ENCODE results near the gene PRKCQ. TPM values are rescaled to one million over a fixed set of nuclear protein-coding genes. Genes with fewer than 3 reads are reported as not detected.
"Not testable (repeated sequence)": the region's sequence is repeated elsewhere in the genome, so short reads cannot be mapped to it uniquely, and the experiment has no call there.

Gene PRKCQ
- total RNA-seq, 1 donor from 2014 or later = 0.24 TPM

DNA sequence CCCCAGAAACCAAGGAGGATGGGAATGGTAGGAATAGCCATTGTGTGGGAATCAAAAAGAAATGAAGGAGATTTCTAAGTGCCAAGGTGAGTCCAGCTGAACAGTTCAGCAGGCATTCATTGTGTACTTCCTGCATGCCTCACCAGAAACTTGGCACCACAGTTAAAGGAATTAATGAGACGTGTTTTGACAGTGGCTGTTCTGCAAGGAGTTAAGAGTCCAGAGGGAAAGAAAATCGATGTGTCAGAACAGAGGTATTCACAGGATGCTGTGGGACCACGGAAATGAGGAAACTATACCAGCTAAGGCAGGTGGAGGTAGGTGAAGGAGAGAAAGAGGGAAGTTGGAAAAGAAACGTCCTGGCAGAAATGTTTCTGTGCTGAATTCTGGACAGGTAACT, 78.1 kb downstream of the PRKCQ start:
- no peak for DNase-seq (ENCODE audit: low spot score)
- intact Hi-C loops (cut with DNase I) = no loop called here

DNA sequence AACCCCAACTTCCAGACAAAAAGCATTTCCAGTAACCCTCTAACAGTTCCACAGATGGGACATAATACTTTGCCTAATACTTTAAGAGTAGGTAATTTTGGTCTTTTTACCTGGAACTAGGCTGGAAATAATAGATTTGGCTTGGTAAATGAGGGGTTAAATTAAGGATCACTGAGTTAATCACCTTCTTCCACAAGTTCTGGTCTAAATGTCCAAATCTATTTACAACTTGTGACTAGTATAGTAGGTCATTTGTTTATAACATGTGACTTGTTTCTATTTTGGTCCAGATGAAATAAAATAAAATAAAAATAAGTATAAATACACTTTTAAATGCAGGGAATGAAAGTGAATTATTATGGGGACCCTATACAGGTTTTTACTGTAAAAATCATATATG, 80.1 kb downstream of the PRKCQ start:
- intact Hi-C loops (cut with DNase I) = no loop called here
- no peak for DNase-seq (ENCODE audit: low spot score)

- intact Hi-C loops (cut with DNase I) = no loop called here
- no peak for DNase-seq (ENCODE audit: low spot score)
These were observed 81.3 kb downstream of the PRKCQ start for GRCh38 chr10:6498771-6499170.

- no peak for DNase-seq (ENCODE audit: low spot score)
- intact Hi-C loops (cut with DNase I) = no loop called here
These were observed 82.5 kb downstream of the PRKCQ start for GRCh38 chr10:6497620-6498019.

DNA sequence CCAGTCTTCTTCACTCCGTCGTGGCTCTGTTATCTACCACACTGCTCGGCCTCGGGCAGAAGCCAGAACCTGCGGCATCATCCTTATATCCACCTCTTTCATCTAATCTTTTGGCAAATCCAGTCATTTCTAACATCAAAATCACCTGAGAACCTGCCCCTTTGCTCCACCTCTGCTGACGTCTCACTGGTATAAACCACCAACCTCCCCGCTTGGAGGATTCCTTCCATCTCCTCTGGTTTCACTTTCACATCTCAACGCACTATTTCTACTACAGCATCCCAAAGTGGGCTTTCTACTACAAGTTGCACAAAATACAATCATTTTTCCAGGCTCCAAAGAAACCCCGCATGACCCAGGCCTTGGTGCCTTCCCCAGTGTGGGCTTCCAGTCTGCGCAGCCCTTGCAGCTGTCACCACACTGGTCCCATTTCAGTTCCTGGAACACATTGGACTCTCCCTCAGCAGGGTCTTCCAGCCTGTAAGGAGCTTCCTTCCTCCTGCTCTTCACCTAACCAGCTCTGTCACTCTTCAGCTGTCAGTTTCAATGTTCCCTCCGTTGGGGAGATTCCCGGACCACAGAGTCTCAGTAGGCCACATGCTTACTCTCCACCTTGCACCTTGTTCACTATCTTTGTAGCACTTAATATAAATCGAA, 85.0 kb downstream of the PRKCQ start:
- DNase-seq (ENCODE audit: low spot score) = no peak
- intact Hi-C loops (cut with DNase I) = no loop called here

- intact Hi-C loops (cut with DNase I) = no loop called here
- no peak for DNase-seq (ENCODE audit: low spot score)
These were observed 85.6 kb downstream of the PRKCQ start for GRCh38 chr10:6494442-6494819.

GRCh38 chr10:6493521-6494441, 86.3 kb downstream of the PRKCQ start:
- intact Hi-C loops (cut with DNase I) = no loop called here
- no peak for DNase-seq (ENCODE audit: low spot score)

- no peak for DNase-seq (ENCODE audit: low spot score)
- intact Hi-C loops (cut with DNase I) = no loop called here
These were observed 87.2 kb downstream of the PRKCQ start for GRCh38 chr10:6492896-6493295.

- intact Hi-C loops (cut with DNase I) = no loop called here
- DNase-seq (ENCODE audit: low spot score) = no peak
These were observed 88.1 kb downstream of the PRKCQ start for GRCh38 chr10:6491841-6492609.

GRCh38 chr10:6490614-6491013, 89.5 kb downstream of the PRKCQ start:
- intact Hi-C loops (cut with DNase I) = no loop called here
- no peak for DNase-seq (ENCODE audit: low spot score)

DNA sequence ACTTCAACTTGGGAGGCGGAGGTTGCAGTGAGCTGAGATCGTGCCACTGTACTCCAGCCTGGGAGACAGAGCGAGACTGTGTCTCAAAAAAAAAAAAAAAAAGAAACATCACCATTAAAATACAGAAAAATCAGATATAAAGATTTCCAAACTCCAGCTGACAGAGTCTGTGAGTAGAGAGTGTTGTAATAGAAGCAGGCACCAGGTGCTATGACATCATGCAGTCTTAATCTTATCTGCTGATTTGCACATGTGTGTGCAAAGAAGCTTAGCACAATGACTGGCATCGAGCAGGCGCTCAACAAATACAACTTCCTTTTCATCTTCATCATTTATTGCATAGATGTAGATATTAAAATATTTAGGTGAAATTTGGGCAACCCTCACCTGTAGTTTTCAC, 92.2 kb downstream of the PRKCQ start:
- intact Hi-C loops (cut with DNase I) = no loop called here
- no peak for DNase-seq (ENCODE audit: low spot score)

- DNase-seq (ENCODE audit: low spot score) = no peak
- intact Hi-C loops (cut with DNase I) = no loop called here
These were observed 93.8 kb downstream of the PRKCQ start for GRCh38 chr10:6486309-6486708.

DNA sequence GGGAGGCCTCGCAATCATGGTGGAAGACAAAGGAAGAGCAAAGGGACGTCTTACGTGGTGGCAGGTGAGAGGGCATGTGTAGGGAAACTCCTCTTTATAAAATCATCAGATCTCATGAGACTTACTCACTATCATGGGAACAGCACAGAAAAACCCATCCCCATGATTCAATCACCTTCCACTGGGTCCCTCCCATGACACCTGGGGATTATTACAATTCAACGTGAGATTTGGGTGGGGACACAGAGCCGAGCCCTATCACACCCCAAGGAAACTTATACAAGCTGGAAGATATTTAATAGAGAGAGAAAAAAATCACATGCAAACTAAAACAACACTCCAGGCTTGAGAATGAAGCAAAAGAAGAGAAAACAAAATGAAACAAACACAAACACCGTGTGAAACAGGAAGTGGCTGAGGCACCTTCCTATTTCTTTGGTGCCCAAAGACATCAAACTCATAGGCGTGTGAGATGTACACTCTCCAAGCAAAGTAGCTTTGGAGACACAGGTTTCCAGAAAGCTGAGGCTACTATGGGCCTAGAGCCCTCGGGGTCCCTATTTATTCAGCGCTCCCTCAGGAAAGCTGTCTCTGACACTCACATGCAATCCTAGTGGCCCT, 97.2 kb downstream of the PRKCQ start:
- no peak for DNase-seq (ENCODE audit: low spot score)
- intact Hi-C loops (cut with DNase I) = no loop called here

- DNase-seq (ENCODE audit: low spot score) = no peak
- intact Hi-C loops (cut with DNase I) = no loop called here
These were observed 101.4 kb downstream of the PRKCQ start for GRCh38 chr10:6478722-6479121.

DNA sequence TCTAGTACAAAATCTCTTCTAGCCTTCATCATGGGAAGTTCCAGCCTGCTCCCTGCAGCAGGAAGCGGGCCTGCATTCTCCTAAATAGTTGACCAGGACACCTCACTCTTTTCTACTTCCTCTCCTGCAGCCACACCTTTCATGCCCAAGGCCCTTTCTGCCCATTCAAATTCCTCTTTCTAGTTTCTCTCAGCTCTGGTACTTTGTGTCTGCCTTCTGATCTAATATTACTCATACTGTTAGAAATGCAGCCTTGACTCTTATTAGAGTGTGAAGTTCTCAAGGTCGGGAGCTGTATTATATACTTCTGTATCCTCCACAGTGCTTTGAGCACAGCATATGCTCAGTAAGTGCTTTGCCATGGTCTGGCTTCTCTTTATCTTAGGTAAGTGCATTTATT, 103.1 kb downstream of the PRKCQ start:
- intact Hi-C loops (cut with DNase I) = no loop called here
- DNase-seq (ENCODE audit: low spot score) = no peak

- no peak for DNase-seq (ENCODE audit: low spot score)
- intact Hi-C loops (cut with DNase I) = no loop called here
These were observed 105.2 kb downstream of the PRKCQ start for GRCh38 chr10:6474871-6475270.

- intact Hi-C loops (cut with DNase I) = no loop called here
- DNase-seq (ENCODE audit: low spot score) = no peak
These were observed 106.1 kb downstream of the PRKCQ start for GRCh38 chr10:6473901-6474370.

DNA sequence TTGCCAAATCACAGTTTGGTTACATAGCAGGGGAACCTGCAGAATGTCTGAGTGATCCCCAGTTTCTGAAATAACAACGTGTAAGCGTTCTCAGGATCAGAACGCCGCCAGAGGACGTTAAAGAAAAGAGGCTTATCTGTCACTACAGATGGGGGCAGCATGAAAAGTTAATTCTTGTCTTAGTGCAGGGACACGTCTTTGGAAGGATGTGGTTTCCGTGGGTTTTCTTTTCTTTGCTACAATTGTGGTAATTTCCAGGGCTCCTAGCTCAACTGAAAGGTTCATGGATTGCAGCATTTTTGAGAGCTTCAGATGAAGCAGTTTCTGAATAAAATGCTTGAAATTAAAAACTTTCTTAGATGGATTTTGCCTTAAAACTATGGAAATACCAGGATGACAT, 106.6 kb downstream of the PRKCQ start:
- intact Hi-C loops (cut with DNase I) = no loop called here
- no peak for DNase-seq (ENCODE audit: low spot score)

- intact Hi-C loops (cut with DNase I); DNase-seq (ENCODE audit: low spot score): not testable (repeated sequence)
These were observed 107.4 kb downstream of the PRKCQ start for GRCh38 chr10:6472710-6473005.

All from cardiac septum (tissue), 1 donor.